Hepatocyte (in vitro differentiated cells): Measurements from ENCODE around the gene RAB11FIP4.

Experiments used
- CTCF ChIP-seq: fragments of 200-600 bp; sonication (generic); IDR thresholded peaks from 2 replicates; pipeline ENCODE4 v1.5.1; 2016; ENCODE audit warnings: antibody characterized with exemption, mild to moderate bottlenecking; ENCODE audit not compliant: poor library complexity
- EZH2 ChIP-seq: fragments of 200-600 bp; sonication (generic); IDR thresholded peaks from 2 replicates; pipeline ENCODE4 v1.6.1; 2016; ENCODE audit warnings: antibody characterized with exemption, mild to moderate bottlenecking, borderline replicate concordance
- EZH2phosphoT487 ChIP-seq: fragments of 200-600 bp; sonication (generic); IDR thresholded peaks from one replicate; pipeline ENCODE4 v1.6.1; 2018; ENCODE audit warnings: antibody characterized with exemption, mild to moderate bottlenecking, low read depth, moderate library complexity; ENCODE audit not compliant: unreplicated experiment, severe bottlenecking

GRCh38 chr17:31378638-31379037 lies 12.8 kb upstream of the RAB11FIP4 start:
- TF ChIP-seq EZH2 (no peak), CTCF (no peak), EZH2phosphoT487 (no peak)
